T47D (cell line): Measurements from ENCODE around the gene VPS33B.
A peak's percentile ranks its signal among the peaks of the same experiment; 100 is the strongest.

Experiments used
- DNase-seq, 2 experiments: peaks; one replicate each; pipeline versions ENCODE4 v3.0.0 to v3.0.0-alpha.2; 2011 to 2012; ENCODE audit warnings: low read depth in 1 of 2, low spot score in 1 of 2
- JUND ChIP-seq: IDR thresholded peaks from 2 replicates; pipeline ENCODE4 v1.6.1; 2012; ENCODE audit warnings: low read depth
- in situ Hi-C: cut with HindIII; loops from 2 replicates; pipeline ENCODE4 v1.10.0; 2016; ENCODE audit warnings: low sequenced_read_pairs, low pct_unique_long_range_greater_than_20kb

The VPS33B gene

DNA sequence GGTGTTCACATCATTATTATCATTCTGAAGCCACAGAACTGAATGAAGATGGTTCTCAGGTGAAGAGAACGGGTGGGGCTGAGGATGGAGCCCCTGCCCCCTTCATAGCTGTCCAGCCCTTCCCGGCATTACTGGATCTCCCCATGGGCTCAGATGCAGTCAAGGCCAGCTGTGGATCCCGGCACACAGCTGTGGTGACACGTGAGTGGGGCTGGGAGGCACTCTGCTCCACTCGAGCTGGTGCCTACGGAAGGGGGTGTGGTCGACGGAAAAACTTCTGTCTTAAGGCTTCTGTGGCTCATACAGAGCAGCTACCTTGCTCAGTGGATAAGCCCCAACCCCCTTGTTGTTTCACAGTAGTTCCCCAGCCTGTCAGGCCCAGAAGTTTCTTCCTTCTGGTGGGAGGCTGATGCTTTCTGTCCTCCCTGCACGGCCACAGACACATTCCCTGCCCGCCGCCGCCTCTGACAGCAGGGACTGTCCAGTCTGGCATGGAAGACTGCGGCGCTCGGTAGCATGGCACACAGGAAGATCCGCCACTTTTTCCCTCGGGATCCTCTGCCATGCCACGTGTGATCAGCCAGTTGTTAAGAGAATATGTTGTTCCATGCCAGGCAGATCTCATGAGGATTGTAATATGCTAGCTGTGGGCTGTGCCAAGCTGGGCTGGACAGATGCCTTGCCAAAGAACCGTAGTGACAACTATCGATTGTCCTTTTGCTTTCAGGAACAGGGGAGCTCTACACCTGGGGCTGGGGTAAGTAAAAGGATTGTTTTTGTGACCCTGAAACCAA lies 61.9 kb downstream of the VPS33B start:
- DNase-seq, result no peak
- in situ Hi-C loops, result no loop called here
- no peak for TF ChIP-seq JUND

DNA sequence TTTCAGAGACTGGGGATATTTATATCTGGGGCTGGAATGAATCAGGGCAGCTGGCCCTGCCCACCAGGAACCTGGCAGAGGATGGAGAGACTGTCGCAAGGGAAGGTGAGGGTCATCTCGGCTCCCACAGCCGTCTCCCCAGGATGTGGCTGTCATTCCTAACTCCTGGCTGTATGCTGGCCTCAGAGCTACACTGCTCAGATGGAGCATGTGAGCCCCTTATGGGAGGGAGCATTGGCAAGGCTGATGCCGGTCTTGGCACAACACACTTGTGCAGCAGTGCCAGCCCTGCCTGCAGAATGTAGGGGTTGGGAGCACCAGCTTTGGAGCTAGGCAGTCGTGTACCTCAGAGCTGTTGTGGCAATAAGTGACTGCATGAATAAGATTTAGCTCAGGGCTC lies 62.5 kb downstream of the VPS33B start:
- DNase-seq, result no peak
- in situ Hi-C loops, result no loop called here
- no peak for TF ChIP-seq JUND

DNA sequence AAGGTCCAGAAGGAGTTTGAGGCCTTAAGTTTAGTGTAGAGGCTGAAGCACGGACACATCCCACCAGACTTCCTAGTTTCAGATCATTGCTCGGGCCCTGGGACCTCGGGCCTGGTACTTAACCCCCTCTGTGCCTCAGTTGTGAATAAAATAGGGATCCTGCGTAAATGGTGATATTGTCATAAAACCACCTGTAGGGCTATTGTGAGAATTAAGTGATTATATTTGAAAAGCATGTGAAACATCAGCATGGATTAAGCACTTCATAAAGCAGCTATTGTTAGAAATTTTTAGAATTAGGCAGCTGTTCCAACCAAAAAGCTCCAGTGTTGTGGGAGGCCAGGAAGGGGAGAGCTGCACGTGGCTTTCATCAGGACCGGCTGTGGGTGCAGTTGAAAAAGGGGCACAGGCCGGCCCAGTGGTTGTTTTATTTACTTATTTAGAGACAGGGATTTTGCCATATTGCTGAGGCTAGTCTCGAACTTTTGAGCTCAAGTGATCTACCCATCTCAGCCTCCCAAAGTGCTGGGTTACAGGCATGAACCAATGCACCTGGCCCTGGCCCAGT lies 63.3 kb downstream of the VPS33B start:
- no peak for TF ChIP-seq JUND
- no peak for DNase-seq
- in situ Hi-C loops, result no loop called here

DNA sequence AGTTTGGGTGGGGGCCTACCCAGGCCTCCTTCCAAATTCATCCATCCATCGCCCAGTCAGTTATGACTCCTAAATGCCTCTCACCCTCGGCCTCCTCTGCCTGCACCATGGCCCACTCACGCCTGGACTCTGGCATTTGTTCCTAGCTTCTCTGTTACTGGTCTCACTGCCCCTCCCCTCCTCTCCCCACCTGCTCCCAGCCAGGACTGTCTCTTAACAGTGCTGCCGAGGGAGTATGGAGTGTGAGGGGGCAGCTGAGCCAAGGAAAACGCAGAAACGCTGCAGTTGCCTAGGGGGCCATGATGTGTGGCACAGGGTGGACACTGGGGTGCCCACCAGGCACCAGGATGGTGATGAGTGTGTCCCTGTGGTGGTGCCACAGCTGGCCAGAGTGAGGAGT lies 64.6 kb downstream of the VPS33B start:
- in situ Hi-C loops, result no loop called here
- no peak for TF ChIP-seq JUND
- no peak for DNase-seq

DNA sequence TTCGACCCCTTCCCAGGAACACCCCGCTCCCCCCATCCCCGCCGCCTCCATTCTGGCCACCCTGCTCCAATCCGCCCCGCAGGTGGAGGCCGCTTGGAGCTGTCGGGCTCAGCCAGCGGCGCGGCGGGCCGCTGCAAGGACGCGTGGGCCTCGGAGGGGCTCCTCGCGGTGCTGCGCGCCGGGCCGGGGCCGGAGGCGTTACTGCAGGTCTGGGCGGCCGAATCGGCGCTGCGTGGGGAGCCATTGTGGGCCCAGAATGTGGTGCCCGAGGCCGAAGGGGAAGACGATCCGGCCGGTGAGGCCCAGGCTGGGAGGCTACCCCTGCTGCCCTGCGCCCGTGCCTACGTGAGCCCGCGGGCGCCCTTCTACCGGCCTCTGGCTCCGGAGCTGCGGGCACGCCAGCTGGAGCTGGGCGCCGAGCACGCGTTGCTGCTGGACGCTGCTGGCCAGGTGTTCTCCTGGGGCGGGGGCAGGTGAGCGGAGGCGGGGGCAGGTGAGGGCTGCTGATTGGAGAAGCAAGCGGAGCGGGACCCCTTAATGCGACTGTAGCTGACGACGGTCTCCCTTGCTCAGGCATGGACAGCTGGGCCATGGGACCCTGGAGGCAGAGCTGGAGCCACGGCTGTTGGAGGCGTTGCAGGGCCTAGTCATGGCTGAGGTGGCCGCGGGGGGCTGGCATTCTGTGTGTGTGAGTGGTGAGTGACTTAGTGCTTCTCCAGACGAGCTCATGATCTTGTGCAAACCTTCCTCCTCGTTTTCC lies 65.2 kb downstream of the VPS33B start:
- TF ChIP-seq JUND, result no peak
- DNase-seq, result no peak
- in situ Hi-C loops, result no loop called here

DNA sequence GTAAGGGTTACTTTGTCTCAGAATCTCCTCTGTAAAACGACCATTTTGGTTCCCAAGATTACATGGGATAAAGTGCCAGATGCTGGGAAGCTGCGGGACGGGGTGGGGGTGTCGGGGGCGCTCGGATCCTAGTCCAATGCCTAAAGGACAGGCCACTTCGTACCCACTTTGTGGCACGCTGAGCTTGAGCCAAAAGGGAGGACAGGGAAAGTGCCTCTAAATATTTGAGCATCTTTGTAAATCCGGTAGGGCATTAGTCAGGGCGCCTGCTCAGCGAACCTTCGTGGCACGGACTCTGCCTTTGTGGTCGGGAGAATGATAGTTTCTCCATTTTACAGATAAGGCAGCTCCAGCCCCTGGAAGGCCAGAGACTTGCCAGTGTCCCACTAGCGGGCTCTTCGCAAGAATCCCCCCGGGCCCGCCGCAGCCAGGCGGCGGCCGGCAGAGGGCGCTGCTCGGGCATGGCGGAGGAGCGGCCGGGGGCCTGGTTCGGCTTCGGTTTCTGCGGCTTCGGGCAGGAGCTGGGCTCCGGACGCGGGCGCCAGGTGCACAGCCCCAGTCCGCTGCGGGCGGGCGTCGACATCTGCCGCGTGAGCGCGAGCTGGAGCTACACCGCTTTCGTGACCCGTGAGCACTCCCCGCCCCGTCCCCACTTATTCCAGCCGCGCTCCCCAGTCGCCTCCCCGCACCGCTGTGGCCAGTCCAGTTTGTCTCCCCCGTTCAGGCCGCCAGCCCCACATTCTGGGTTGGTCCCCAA lies 65.9 kb downstream of the VPS33B start:
- DNase-seq, result peak; percentile 74 to 92
- in situ Hi-C loops, result no loop called here
- no peak for TF ChIP-seq JUND

DNA sequence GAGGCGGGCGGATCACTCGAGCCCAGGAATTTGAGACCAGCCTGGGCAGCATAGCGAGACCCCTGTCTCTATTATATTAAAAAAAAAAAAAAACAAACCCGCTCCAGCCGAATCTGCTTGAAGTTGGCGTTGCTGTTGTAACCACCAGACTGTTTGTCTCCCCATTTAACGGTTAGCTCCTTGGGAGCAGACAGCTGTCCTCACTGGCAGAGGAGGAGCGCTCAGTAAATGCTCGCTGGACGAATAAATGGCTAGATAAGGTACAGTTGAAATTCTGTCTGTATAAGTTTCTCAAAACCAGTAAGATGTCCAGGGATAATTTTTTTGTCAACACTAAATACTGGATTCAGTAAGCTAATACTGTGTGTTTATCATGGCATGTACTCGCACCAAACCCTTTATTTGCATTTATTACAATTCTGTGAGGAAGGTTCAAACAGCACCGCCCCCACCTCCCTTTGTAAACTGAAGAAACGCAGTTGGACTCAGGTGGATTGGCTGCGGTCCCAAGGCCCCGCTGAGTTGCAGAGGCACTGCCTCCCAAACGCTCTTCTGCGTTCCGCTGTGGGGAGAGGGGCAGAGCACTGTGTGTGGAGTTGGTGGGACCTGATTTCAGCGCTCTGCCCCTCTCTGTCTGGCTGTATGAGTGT lies 66.6 kb downstream of the VPS33B start:
- in situ Hi-C loops, result no loop called here
- no peak for TF ChIP-seq JUND
- DNase-seq, result peak in 1 of 2 experiments; percentile 64

DNA sequence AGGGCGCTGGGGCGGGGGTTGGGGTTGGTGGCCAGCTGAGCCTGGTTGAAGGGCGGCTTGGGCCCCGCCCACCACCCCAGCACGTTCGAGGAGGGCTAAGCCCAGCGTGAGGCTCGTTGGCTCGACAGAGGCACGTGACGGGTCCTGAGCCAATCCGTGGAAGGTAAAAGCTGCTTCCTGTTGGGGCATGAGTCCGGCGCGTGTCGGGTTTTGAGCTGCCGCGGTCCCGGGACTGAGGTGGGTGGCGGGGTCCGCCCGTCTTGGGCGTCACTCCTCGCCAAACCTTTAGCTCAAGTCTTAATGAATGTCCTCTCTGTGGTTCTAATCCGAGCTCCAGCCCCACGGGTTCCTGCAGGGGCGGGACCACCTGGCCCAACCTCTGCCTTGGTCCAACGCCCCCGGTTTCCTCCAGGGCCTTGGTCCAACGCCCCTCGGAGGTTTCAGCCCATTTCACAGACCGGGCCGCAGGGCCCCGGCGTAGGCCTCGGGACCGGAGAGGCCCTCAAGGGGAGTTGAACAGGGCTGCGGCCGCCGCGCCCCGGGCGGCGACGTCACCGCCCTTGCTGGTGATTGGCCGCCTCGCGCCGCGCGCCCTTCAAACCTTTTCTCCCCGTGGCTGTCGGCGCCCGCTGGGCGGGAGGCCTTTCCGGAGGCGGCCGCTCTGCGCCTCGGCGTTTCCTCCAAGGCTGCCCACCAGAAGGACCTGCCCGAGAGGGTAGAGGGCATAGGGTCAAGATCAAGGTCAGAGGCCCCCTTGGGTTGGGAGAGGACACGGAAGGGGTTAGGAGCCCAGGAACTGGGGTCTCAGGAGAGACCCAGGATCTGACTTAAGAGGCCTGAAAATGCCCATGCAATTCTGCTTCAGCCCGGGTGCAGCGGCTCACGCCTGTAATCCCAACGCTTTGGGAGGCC lies 67.4 kb downstream of the VPS33B start, which contains the start of gene RCCD1:
Gene RCCD1 (plus strand): TSS at position 173 of the 912 bp plus-strand sequence. CDS start 1,851 bp downstream, outside the sequence.
- no peak for TF ChIP-seq JUND
- DNase-seq, result peak; percentile 97 to 100
- in situ Hi-C loops, result no loop called here

DNA sequence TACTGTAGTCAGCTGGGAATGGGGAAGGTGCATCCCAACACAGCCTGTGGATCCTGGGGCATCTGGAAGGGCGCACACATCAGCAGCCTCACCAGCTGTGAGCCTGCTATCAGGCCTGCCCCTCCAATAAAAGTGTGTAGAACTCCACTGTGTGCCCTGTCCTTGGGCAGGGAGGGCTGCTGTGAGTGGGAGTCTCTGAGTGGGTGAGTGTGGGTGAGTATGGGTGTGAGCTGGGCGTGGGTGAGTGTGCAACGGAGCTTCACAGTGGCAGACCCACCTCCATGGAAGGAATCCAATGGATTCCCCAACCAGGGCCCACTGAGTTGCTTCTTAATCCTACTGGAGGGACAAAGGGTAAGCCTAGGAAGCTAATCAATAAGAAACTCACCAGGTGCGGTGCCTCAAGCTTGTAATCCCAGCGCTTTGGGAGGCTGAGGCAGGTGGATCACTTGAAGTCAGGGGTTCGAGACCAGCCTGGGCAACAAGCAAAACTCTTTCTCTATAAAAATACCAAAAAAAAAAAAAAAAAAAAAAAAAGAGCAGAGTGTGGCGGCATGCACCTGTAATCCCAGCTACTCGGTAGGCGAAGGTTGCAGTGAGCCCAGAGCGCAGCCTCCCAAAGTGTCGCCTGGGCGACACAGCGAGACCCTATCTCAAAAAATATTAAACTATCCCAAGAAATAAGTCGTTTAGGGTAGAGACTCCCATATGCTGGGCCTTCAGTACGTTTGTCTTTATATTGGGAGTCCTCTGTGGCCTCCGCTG lies 68.3 kb downstream of the VPS33B start:
- no peak for DNase-seq
- no peak for TF ChIP-seq JUND
- in situ Hi-C loops, result no loop called here

DNA sequence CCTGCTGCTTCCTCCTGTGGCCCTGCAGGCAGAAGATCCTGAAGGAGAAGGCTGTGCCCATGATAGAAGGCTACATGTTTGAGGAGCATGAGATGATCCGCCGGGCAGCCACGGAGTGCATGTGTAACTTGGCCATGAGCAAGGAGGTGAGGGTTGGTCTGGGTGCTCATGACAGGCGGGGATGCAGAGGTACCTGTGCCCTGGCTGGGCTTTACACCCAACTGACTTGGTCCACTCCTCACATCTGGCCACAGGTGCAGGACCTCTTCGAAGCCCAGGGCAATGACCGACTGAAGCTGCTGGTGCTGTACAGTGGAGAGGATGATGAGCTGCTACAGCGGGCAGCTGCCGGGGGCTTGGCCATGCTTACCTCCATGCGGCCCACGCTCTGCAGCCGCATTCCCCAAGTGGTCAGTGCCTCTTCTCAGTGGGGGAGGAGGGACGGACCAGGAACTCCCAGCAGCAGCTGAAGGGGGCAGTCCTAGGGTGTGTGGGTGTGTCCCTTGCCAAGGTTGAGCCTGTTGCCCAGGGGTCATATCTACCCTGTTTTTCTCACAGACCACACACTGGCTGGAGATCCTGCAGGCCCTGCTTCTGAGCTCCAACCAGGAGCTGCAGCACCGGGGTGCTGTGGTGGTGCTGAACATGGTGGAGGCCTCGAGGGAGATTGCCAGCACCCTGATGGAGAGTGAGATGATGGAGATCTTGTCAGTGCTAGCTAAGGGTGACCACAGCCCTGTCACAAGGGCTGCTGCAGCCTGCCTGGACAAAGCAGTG lies 69.3 kb downstream of the VPS33B start:
- no peak for DNase-seq

More for the DNA sequence above, 69.3 kb downstream of the VPS33B start:
- in situ Hi-C loops, result no loop called here
- no peak for TF ChIP-seq JUND
